Glutamatergic neuron (in vitro differentiated cells): Measurements from ENCODE around the gene RASGRF1. TPM values are rescaled to one million over a fixed set of nuclear protein-coding genes. Genes with fewer than 3 reads are reported as not detected.
"Not testable (repeated sequence)": the region's sequence is repeated elsewhere in the genome, so short reads cannot be mapped to it uniquely, and the experiment has no call there.

Experiments
- DNase-seq: peaks from one replicate; pipeline ENCODE4 v3.0.0; 2022
- H3K27ac Mint-ChIP-seq: one replicate; pipeline ENCODE4 v1.8.0; 2020; ENCODE audit warnings: mild to moderate bottlenecking, mixed read lengths, inconsistent platforms; ENCODE audit not compliant: unreplicated experiment
- H3K27me3 Mint-ChIP-seq: one replicate; pipeline ENCODE4 v1.8.0; 2020; ENCODE audit warnings: mild to moderate bottlenecking, moderate library complexity, mixed read lengths, inconsistent platforms; ENCODE audit not compliant: unreplicated experiment
- H3K36me3 Mint-ChIP-seq: one replicate; pipeline ENCODE4 v1.8.0; 2020; ENCODE audit warnings: mild to moderate bottlenecking, mixed read lengths, inconsistent platforms; ENCODE audit not compliant: unreplicated experiment
- H3K4me1 Mint-ChIP-seq: one replicate; pipeline ENCODE4 v1.8.0; 2020; ENCODE audit warnings: mild to moderate bottlenecking, low read depth, mixed read lengths, inconsistent platforms; ENCODE audit not compliant: unreplicated experiment
- H3K4me3 Mint-ChIP-seq: one replicate; pipeline ENCODE4 v1.8.0; 2020; ENCODE audit warnings: mild to moderate bottlenecking, mixed read lengths, inconsistent platforms; ENCODE audit not compliant: unreplicated experiment
- H3K9me3 Mint-ChIP-seq: one replicate; pipeline ENCODE4 v1.8.0; 2020; ENCODE audit warnings: mild to moderate bottlenecking, moderate library complexity, mixed read lengths, inconsistent platforms; ENCODE audit not compliant: unreplicated experiment
- CTCF ChIP-seq: fragments of 200-600 bp; sonication (generic); IDR thresholded peaks from one replicate; pipeline ENCODE4 v1.5.0; 2021; ENCODE audit not compliant: partially characterized antibody, unreplicated experiment
- total RNA-seq: library from RNA; stranded (reverse); fragmentation: NEBNext Ultra II Directional; extraction: Animal tissue kit (Norgen Biotek cat#: 25700); gene quantifications from one replicate; pipeline ENCODE4 v1.2.1, GENCODE V29; 2021; ENCODE audit not compliant: unreplicated experiment

RASGRF1 gene
- total RNA-seq, 1 donor from 2014 or later = 0.32 TPM

GRCh38 chr15:79025201-79025600 is 65.4 kb downstream of the RASGRF1 start:
- no peak overlapping the region for H3K27ac Mint-ChIP-seq
- H3K4me3 Mint-ChIP-seq = no peak overlapping the region
- H3K9me3 Mint-ChIP-seq = peaks cover 7% of the 10 kb centered on the region
- peaks cover 3% of the 10 kb centered on the region for H3K4me1 Mint-ChIP-seq
- peaks cover 13% of the 10 kb centered on the region for H3K36me3 Mint-ChIP-seq
- peaks cover 6% of the 10 kb centered on the region for H3K27me3 Mint-ChIP-seq
- TF ChIP-seq CTCF = no peak
- no peak for DNase-seq

- not testable (repeated sequence) for H3K27ac Mint-ChIP-seq, H3K4me3 Mint-ChIP-seq, H3K27me3 Mint-ChIP-seq, H3K9me3 Mint-ChIP-seq, H3K4me1 Mint-ChIP-seq, DNase-seq
- peaks cover 13% of the 10 kb centered on the region for H3K36me3 Mint-ChIP-seq
Measured at GRCh38 chr15:79024493-79024892, 66.1 kb downstream of the RASGRF1 start.

DNA sequence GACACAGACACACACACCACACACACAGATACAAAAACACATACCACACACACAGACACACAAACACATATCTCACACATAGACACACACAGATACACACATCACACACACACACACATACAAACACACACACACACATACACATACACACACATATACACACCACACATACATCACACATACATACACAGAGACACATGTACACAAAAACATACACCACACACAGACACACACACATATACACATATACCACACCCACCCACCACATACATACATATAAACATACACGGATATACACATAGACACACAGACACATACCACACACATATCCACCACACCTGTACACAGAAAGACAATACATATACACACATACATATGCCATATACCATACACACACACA is 66.7 kb downstream of the RASGRF1 start:
- Mint-ChIP-seq H3K4me1 (no peaks in the 10 kb centered on the region), H3K27me3 (peaks cover 6% of the 10 kb centered on the region), H3K27ac (no peak overlapping the region), H3K4me3 (no peak overlapping the region), H3K36me3 (peaks cover 13% of the 10 kb centered on the region), H3K9me3 (peaks cover 7% of the 10 kb centered on the region)
- DNase-seq = no peak
- TF ChIP-seq CTCF = no peak

DNA sequence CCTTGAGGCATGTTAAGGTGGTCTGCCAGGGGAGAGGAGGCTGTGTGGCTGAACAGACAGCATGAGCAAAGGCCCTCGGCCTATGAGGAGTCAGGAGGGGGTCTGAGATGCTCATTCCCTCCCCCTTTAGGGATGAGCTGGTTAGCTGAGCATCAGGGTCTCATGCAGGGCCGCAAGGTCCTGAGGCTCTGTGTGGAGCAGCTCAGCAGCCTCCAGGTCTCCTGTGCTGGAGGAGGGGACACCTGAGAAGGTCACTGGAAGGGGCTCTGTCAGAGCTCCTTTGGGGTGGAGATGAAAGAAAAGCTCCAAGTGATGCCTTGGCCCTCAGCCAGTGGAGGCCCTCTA is 67.1 kb downstream of the RASGRF1 start:
- TF ChIP-seq CTCF = no peak
- peaks cover 13% of the 10 kb centered on the region for H3K36me3 Mint-ChIP-seq
- H3K4me1 Mint-ChIP-seq = no peaks in the 10 kb centered on the region
- no peak for DNase-seq
- H3K9me3 Mint-ChIP-seq = peaks cover 7% of the 10 kb centered on the region
- H3K4me3 Mint-ChIP-seq = no peak overlapping the region
- H3K27ac Mint-ChIP-seq = no peak overlapping the region
- peaks cover 6% of the 10 kb centered on the region for H3K27me3 Mint-ChIP-seq

DNA sequence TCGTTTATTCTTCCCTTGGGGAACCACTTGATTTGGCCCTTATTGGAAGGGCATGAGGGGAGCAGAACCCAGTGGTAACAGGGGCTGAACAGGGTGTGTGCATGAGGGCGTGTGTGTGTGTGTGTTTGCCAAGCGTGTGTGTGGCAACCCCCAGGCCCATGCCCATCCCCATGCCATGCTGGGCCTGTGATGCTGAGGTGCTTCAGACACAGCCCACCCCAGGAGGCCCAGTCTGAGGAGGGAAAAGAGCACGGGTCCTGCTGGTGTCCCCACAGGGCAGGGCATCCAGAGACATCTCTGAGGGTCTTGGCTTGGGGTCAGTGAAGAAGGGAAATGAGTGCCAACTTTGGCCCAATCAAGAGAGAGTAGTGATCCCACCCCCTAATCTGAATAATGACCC is 71.6 kb downstream of the RASGRF1 start:
- H3K36me3 Mint-ChIP-seq = peaks cover under 1% of the 10 kb centered on the region
- H3K27ac Mint-ChIP-seq = no peak overlapping the region
- H3K4me3 Mint-ChIP-seq = no peak overlapping the region
- H3K4me1 Mint-ChIP-seq = no peaks in the 10 kb centered on the region
- no peak for TF ChIP-seq CTCF
- peaks cover 4% of the 10 kb centered on the region for H3K9me3 Mint-ChIP-seq
- DNase-seq = no peak
- peaks cover 2% of the 10 kb centered on the region for H3K27me3 Mint-ChIP-seq

GRCh38 chr15:79017953-79018352 is 72.6 kb downstream of the RASGRF1 start:
- Mint-ChIP-seq H3K36me3 (no peaks in the 10 kb centered on the region), H3K27ac (no peak overlapping the region), H3K27me3 (no peaks in the 10 kb centered on the region), H3K4me1 (no peaks in the 10 kb centered on the region), H3K9me3 (peaks cover 2% of the 10 kb centered on the region), H3K4me3 (no peak overlapping the region)
- no peak for TF ChIP-seq CTCF
- DNase-seq = no peak
